Coronary artery (tissue), 2 donors: Measurements from ENCODE around the gene AVPR2.

Source experiments
- DNase-seq: peaks from one replicate; pipeline ENCODE4 v3.0.0-alpha.2; 2017; ENCODE audit warnings: low spot score
- H3K27ac ChIP-seq, 2 donors: fragments of 200-600 bp; sonication (generic); one replicate each; pipeline ENCODE4 v1.5.1; 2016 to 2019
- H3K4me3 ChIP-seq: fragments of 200-600 bp; sonication (generic); 2 replicates; pipeline ENCODE4 v1.5.1; 2016; ENCODE audit warnings: mild to moderate bottlenecking, moderate library complexity
- CTCF ChIP-seq: fragments of 200-600 bp; sonication (generic); IDR thresholded peaks from one replicate; pipeline ENCODE4 v1.5.1; 2019; ENCODE audit warnings: antibody characterized with exemption

The AVPR2 gene

GRCh38 chrX:153952373-153953026 is 48.0 kb downstream of the AVPR2 start:
- Histone ChIP-seq H3K4me3 (no peak overlapping the region), H3K27ac (peak overlapping the region; percentile 70 to 84)
- TF ChIP-seq CTCF = no peak
- no peak for DNase-seq

GRCh38 chrX:153953342-153953830 is 48.9 kb downstream of the AVPR2 start:
- DNase-seq = no peak
- TF ChIP-seq CTCF = peak; percentile 95

DNA sequence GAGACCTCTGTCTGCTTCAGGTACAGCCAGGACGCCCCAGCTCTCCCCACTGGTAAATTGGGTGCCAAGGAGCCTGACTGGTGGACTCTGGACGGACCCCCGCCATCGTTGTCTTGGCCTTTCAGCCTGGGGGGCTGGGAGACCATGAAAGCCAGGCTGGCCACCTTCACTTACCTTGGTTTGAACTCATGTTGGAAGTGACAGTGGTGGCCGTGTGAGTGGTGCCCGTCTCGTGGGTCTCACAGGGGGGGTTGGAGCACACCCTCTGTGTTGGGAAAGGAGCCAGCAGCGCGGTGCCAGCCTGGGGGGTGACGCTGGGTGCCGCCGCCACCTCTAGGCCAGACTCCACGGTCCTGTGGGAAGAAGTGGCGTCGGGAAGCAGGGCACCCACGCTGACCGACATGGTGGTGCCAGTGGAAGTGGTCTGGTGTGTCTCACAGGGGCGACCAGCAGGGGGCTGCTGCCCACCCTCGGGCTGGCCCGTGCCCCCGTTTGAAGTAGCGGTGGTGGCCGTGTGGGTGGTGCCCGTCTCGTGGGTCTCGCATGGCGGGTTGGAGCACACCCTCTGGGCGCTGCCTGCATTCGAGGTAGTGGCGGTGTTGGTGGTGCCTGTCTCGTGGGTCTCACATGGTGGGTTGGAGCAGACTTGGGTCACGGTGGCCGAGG is 49.6 kb downstream of the AVPR2 start:
- Histone ChIP-seq H3K4me3 (peak overlapping the region; percentile 32), H3K27ac (peak overlapping the region; percentile 70 to 84)
- TF ChIP-seq CTCF = no peak
- no peak for DNase-seq

More at GRCh38 chrX:153953342-153953830, 48.9 kb downstream of the AVPR2 start:
- peak overlapping the region; percentile 32 for H3K4me3 ChIP-seq
- peak overlapping the region; percentile 70 to 84 for H3K27ac ChIP-seq

GRCh38 chrX:153954558-153955227 is 50.2 kb downstream of the AVPR2 start:
- no peak for TF ChIP-seq CTCF
- H3K4me3 ChIP-seq = no peak overlapping the region
- DNase-seq = no peak
- H3K27ac ChIP-seq = peak overlapping the region; percentile 70 to 84

DNA sequence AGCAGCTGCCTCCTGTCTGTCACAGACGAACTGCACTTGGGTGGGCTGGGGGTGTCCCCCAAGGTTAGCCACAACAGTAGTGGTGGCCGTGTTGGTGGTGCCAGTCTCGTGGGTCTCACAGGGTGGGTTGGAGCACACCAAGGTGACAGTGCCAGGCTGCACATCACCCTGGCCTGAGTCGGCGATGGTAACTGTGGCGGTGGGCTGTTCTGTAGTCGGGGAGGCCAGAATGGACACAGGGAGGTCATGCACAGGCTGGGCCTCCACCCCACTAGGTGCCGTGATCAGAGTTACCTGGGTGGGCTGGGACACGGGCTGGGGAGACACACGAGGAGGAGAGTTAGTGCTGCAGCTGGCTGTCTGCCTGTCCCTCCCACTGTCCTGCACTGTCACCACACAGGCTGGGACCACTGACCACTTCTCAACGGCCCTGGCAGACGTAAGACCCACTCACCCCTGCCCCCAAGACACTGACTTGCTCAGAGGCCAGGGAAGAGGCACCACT is 50.8 kb downstream of the AVPR2 start:
- TF ChIP-seq CTCF = no peak
- no peak for DNase-seq
- H3K27ac ChIP-seq = no peak overlapping the region
- H3K4me3 ChIP-seq = no peak overlapping the region

GRCh38 chrX:153956044-153956907 is 51.8 kb downstream of the AVPR2 start:
- no peak for DNase-seq
- no peak overlapping the region for H3K27ac ChIP-seq
- TF ChIP-seq CTCF = no peak
- no peak overlapping the region for H3K4me3 ChIP-seq
